Activated CD4-positive, CD25-positive, alpha-beta regulatory T cell treated with anti-CD3 and anti-CD28 coated beads, Interleukin-2, amount 50 U/mL, for 72 hours (primary cell): ENCODE data around the gene RALGPS1.

ENCODE experiments used
- DNase-seq: peaks from one replicate; pipeline ENCODE4 v3.0.0; 2021

Gene RALGPS1

GRCh38 chr9:126914458-126915280 lies at the start of gene RALGPS1:
Gene RALGPS1 (plus strand): TSS chr9:126914782. CDS start chr9:126962290, 47,508 bp downstream.
- DNase-seq = peak; percentile 89

- no peak for DNase-seq
Measured at GRCh38 chr9:126869368-126869767, 45.2 kb upstream of the RALGPS1 start.

- DNase-seq = no peak
Measured at GRCh38 chr9:126872516-126872915, 42.1 kb upstream of the RALGPS1 start.

- DNase-seq = no peak
Measured at GRCh38 chr9:126874546-126875314, 39.9 kb upstream of the RALGPS1 start.

- no peak for DNase-seq
Measured at GRCh38 chr9:126875756-126876510, 38.6 kb upstream of the RALGPS1 start.

GRCh38 chr9:126876531-126876930 lies 38.1 kb upstream of the RALGPS1 start:
- DNase-seq = no peak

GRCh38 chr9:126877418-126877817 lies 37.2 kb upstream of the RALGPS1 start:
- DNase-seq = no peak

- no peak for DNase-seq
Measured at GRCh38 chr9:126879288-126879687, 35.3 kb upstream of the RALGPS1 start.

GRCh38 chr9:126880226-126880946 lies 34.2 kb upstream of the RALGPS1 start:
- DNase-seq = no peak

- no peak for DNase-seq
Measured at GRCh38 chr9:126880947-126881332, 33.6 kb upstream of the RALGPS1 start.

GRCh38 chr9:126882746-126883145 lies 31.8 kb upstream of the RALGPS1 start:
- no peak for DNase-seq

GRCh38 chr9:126883636-126884035 lies 30.9 kb upstream of the RALGPS1 start:
- DNase-seq = no peak

GRCh38 chr9:126885131-126885641 lies 29.4 kb upstream of the RALGPS1 start:
- no peak for DNase-seq

- no peak for DNase-seq
Measured at GRCh38 chr9:126886034-126886822, 28.4 kb upstream of the RALGPS1 start.

- DNase-seq = no peak
Measured at GRCh38 chr9:126886897-126887296, 27.7 kb upstream of the RALGPS1 start.

GRCh38 chr9:126891676-126892075 lies 22.9 kb upstream of the RALGPS1 start:
- DNase-seq = no peak

- DNase-seq = no peak
Measured at GRCh38 chr9:126893079-126893478, 21.5 kb upstream of the RALGPS1 start.

GRCh38 chr9:126894052-126894603 lies 20.5 kb upstream of the RALGPS1 start:
- no peak for DNase-seq

- DNase-seq = no peak
Measured at GRCh38 chr9:126902210-126902609, 12.4 kb upstream of the RALGPS1 start.

- DNase-seq = no peak
Measured at GRCh38 chr9:126904586-126904985, 10.0 kb upstream of the RALGPS1 start.

GRCh38 chr9:126906091-126906490 lies 8.5 kb upstream of the RALGPS1 start:
- no peak for DNase-seq
